Suppressor macrophage treated with lipopolysaccharide for 1 hour (primary cell): Measurements from ENCODE around the gene IFI27L1.
A peak's percentile ranks its signal among the peaks of the same experiment; 100 is the strongest.

Experiments
- DNase-seq, 3 donors: peaks; one replicate each; pipeline ENCODE4 v3.0.0-alpha.2; 2020 to 2022

IFI27L1 gene

DNA sequence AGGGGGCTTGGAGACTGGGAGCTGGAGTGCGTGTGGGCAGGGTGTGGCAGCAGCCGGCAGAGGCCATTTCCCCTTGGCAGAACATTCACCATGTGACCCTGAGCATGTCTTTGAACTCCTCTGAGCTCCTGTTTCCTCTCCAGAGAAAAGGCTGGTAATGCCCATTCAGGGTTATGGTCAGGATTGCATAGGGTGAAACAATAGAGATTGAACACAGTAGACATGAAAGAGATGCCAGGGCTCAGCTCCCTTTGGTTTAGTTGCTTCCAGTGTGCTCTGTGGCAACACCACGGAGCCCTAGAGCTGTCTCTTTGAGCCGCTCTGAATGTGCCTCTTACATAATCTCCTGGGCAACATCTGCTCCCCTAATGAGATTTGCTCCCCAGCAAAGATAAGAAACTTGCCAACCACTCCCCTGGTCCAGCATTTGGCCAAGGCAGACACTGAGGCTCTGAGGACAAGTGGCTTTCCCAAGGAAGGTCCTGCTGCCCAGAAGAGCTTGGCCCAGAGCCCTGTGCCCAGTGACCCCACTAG lies 34.0 kb downstream of the IFI27L1 start:
- DNase-seq: peak; percentile 18 to 26 (median 21)

DNA sequence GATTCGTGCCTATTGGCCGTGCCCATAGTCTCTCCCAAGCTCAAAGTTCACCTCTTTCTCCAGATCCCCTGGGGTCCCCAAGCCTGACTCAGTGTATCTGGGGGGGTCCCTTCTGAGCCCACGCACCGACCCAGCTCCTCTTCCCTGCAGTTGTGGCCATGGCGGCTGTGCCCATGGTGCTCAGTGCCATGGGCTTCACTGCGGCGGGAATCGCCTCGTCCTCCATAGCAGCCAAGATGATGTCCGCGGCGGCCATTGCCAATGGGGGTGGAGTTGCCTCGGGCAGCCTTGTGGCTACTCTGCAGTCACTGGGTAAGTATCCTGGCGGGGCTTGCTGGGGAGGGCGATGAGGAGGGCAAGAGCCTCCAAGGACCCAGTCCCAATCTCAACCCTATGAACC lies 34.5 kb downstream of the IFI27L1 start:
- no peak for DNase-seq

DNA sequence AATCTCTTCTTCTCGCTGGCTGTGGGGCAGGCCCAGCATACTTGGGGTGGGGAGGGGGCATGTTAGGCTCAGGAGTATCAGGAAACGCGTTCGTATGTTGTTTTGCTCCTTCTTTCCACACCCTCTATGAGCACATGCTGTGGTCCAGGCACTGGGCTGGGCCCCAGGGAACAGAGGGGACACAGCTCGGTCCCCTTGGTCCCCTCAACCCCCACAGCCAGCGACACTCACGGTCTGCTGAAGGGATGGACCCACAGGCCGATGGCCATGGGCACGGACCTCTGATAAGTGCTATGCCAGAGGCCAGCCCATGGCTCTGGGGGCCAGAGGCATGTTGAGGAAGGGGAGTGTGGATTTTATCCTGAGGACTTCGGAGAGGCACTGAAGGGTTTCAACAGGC lies 35.6 kb downstream of the IFI27L1 start:
- DNase-seq: no peak

DNA sequence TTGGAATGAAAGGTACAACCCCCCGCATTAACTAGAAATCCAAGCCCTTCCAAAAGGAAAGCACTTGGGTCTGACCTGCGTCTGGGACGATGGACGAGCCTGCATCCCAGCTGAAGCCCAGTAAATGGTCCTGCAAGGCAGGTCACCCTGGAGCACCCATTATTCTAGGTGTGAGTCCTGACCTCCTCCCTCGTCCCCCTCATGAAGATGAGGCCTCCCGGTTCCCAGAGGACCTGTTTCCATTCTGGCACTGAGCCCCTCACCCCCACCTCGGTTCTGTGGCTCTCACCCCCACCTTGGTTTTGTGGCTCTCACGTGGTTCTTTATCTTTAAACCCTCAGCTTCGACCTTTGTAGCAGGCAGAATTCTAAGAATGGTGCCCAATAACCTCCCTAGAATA lies 36.7 kb downstream of the IFI27L1 start:
- DNase-seq: no peak

DNA sequence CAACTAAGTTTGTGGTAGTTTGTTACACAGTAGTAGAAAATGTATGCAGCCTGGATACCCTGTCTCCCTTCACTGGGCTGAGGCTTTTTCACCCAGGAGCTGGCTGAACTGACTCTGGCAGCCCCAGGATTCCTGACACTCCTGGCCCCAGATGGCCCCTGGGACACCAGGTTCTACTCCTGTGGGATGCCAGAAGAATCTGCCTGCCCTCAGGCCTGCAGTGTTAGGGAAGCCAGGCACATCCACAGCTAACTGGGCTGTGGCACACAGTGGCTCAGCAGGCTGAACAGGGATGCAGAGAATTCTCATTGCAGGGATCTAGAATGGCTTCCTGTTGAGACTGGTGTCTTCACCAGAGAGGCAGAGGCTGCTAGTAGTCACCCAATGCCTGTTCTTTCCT lies 38.0 kb downstream of the IFI27L1 start:
- no peak for DNase-seq

DNA sequence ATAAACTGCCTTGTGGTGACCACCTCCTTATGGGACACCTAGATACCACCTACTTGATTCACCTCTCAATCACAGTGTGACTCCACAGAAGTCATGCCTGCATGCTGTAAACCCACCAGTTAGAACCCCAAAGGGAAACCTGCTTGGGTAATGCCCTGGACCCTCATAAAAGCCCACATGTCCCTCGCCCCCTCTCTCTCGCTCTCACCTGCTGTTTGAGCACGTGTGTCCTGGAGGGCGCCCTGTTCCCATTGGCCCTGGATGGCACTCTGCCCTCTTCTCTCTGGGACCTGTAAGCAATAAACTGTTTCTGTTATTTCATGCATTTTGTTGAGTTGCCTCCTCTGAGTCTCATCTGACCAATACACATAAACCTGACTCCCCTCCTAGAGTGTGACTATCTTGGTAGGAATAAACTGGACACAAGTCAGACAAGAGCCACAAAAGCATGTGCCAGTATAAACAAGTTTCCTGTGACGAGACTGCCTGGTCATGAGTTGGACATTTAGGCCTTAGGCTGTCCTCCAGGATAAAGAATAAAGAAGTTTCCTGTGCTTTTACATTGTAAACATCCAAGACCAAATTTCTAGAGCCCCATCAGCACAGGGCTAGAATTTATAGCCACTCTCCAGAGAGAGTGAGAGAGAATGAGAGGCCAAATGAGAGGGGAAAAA lies 39.7 kb downstream of the IFI27L1 start:
- DNase-seq: no peak

DNA sequence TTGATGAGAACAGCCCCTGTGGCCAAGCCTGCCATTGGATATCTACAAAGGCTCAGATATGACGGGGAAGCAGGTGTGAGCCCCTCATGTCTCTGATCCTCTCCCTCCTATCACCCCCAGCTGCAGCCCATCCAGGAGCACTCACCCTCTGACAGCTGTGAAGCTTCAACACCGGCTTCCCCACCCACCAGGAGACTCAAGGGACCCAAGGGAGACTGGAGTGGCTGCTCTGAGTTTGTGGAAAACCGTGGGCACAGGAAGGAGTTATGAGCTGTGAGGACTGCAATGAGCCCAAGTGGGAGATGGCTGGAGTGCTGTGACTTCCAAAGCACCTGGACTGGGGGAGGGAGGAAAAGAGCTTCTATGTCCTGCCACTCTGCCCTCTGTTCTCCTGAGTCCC lies 40.4 kb downstream of the IFI27L1 start:
- no peak for DNase-seq

DNA sequence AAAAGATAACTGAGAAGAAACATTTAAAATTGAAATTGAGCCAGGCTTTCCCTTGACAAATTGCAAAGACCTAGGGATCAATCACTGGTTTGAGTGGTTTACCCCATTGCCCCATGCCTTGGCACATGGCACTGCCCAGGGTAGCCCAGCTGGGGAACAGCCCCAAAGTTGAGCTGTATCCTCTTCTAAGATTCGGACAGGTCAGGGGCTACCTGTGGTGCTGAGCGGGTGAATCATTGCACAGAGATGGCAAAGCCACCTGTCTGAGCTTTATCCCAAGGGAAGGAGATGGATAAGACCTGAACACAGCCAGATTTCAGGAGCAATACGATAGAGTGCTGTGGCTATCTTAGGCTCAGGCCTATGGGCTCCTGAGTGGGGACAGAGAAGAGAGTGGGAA lies 41.3 kb downstream of the IFI27L1 start:
- DNase-seq: no peak

DNA sequence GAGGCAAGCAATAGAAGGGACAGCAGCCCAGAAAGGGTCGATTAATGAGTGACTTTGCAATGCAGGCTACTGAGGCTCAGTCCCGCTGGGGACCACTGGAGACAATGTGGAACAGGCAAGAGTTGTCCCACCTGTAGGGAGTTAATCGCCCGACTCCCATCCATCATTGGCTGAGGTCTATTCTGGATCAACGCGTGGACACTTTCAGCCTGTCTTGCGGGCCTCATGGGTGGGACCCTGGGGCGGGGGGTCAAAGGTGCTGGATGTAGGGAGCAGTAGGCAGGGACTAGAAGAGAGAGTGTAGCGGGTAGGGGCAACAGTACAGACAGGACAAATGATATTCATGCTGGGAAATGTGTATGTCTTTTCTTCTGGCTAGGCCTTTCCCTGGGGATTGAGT lies 42.2 kb downstream of the IFI27L1 start:
- DNase-seq: no peak

DNA sequence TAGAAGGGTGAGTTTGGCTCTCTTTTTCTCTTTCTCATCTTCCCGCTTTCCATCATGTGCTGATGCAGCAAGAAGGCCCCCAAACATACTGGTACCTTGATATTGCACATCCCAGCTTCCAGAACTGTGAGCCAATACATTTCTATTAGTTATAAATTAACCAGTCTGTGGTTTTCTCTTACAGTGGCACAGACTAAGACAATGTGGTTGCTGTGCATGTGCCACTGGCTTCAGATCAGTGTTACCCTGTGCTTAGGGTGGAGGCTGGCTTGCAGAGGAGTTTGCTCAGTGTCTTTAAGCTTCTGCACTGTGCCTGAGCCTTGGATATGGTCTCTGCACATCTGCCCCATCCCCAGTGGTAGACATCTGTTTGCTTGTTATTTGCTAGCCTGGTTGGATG lies 42.8 kb downstream of the IFI27L1 start:
- DNase-seq: no peak

DNA sequence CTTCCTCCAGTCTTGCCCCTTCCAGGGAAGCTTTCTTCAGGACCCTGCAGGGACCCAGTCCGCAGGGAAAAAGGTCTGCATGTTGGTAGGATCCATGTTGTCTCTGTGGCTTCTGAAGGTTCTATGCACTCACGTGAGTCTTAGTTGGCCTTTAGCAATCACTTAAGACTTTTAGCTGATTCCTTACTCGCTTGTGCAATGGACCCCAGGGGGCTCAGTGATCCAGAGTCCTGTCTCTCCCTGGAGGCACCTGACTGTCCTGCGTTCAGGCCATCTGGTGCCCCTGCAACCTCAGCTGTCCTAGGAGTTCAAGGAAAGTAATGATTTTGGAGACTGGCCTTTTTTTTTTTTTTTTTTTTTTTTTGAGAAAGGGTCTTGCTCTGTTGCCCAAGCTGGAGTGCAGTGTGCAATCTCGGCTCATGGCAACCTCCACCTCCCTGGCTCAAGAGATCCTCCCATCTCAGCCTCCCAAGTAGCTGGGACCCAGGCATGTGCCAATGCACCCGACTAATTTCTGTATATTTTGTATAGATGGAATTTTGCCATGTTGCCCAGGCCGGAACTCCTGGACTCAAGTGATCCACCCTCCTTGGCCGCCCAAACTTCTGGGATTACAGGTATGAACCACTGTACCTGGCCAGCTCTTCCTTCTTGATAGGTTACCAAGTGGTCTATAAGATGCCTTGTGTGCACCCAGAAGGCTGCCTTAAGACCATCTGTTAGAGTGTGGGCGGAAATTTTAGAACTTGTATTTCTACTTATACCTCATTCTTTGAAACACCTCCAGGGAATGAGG lies 43.7 kb downstream of the IFI27L1 start:
- DNase-seq: no peak

DNA sequence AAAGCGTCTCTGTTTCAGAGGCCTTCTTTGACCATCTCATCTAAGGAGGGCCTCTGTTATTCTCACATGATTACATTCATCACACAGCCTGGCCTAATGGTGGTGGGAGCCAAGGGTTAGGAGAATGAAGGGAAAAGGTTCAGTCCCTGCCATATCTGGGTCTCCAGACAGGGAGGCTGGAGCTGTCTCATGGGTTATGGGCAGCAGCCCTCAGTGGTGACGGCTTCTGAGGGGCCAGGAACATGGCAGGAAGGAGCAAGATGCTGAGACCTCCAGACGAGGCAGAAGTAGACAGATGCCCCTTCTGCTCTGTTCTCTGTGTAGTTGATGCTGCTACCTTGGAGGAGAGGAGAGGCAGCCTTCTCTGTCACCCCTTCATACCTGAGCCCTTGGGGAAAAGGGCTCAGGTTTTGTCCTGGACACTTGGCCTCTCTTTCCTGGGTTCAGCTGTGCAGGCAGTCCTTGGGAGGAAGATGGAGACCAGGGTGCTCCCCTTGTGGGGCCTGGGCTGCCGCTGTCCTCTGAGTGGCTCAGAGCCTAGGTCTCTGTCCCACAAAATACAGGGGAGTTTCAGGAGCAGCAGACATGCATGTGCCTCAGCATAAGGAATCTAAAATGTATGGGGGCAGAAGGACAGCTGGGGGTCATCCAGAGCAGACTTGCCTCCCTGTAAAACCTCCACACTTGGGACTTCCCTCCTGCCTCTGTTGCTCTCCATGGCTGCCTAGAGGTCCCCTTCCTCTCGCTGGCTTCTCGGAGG lies 44.7 kb downstream of the IFI27L1 start:
- DNase-seq: no peak

DNA sequence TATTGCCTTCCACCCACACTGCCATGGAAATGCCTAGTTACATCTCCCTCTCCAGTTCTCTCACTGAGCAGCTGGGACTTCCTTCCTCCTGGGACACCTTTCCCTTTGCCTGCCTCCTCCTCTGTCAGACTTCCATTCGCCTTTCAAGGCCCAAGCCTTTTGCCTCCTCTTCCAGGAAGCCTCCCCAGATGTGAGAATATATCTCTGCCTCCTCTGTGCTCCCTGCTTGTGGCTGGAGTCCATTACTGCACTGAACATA lies 45.2 kb downstream of the IFI27L1 start:
- no peak for DNase-seq

DNA sequence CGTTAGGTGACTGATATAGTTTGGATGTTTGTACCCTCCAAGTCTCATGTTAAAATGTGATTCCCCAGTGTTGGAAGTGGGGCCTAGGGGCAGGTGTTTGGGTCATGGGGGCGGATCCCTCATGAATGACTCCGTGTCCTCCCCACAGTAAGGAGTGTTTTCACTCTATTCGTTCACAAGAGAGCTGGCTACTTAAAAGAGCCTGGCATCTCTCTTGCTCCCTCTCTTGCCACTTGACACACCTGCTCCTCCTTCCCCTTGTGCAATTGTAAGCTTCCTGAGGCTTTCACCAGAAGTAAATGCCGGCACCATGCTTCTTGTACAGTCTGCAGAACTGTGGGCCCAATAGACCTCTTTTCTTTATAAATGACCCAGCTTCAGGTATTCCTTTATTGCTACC lies 45.7 kb downstream of the IFI27L1 start:
- no peak for DNase-seq

DNA sequence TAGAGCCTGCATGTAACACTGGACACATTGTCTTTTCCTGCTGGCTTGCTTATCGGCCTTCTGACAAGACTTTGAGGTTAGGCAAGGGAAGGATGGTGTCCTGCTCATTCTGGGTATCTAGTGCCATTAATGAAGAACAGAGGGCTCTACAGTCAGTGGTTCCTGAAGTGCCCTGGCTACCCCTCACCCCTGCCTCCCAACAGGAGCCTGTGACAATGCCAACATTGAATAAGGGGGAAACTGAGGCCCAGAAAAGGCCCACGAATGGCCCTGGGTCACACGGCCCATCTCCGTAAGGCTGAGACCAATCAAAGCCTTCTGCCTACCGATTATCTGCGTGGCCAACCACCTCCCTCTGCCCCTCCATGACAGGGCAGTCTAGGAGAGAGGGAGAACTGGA lies 46.2 kb downstream of the IFI27L1 start:
- no peak for DNase-seq

DNA sequence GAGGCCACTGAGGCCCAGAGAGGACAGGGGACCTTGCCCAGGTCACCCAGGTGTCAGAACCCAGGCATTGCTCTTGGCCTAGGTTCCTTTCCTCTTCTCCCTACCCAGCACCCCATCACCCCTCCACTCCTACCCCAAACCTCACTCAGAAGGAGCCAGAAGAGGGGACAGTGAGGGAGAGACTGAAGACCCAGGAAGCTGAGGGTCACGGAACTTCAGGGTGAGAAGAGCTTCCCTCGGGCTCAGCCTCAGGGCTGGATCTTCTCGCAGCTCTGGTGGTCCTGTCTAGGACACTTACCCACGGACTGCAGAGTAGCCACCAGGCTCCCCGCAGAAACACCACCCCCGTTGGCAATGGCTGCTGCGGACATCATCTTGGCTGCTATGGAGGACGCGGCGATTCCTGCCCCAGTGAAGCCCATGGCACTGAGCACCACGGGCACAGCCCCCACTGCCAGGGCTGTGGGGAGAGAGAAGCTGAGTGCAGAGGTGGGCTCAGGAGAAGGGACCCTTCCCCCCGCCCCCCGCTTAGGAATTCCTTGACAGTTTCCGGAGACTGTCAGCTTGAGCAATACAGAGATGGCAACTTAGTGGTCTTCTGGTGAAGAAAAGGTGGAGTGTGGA lies 47.2 kb downstream of the IFI27L1 start:
- DNase-seq: no peak

DNA sequence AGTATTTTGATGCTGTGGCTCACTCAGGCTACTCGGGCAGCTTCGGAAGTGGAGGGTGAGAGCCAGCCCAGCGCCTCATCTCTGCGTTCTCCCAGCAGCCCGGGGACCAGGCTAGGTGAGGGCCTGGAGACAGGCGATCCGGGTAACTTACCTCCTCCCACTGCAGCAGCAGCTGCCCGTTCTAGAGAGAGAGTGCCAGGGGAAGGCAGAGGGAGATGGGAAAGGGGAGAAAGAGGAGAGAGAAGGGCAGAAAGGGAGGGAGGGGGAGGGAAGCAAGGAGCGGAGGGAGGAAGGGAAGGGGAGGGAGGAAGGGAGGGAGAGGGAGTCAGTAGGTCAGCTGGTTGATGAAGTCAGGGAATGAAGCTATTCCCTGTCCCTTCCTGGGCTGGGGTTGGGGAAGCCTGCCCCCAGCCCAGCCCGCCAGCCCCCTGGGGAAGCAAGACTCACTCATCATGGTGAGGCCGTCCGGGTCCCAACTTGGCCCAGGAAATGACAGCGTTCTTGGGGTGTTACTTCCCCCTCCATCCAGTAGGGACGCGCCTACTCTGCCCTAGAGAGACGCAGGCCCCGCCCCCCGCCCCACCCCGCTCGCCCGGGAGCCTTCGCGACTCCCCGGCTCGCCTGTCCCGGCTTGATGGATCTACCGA lies 48.1 kb downstream of the IFI27L1 start, which contains the start of gene IFI27L2:
Gene IFI27L2 (minus strand): TSS at position 494 of the 647 bp plus-strand sequence. CDS start 40 bp downstream, at position 454.
- DNase-seq: peak; percentile 83 to 93 (median 88)

DNA sequence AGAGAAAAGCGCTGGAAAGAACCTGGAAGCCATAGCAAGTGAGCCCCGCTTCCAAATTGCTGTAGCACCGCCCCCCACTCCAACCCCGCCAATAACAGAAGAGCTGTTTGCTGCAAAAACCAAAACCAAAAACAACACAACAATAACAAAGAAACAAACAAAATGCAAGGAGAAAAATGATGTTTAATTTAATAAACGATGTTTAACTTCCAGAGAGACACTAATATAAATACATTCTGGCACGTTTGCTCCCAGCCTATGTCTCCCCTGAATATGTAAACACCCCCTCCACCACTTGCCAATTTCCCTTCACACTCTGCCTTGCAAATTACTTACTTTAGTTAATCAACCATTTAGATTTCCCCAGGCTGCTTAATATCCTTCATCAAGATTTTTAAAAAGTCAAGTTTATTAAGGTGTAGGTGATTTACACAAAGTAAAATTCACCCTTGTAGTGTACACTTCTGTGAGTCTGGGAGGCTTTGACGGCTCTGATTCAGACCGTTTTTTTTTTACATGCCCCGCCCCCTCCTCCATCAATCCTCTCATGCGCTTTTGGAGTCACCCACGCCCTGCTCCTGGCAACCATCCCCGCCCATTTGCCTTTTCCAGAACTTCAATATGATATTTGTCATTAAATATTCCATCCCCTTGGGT lies 48.8 kb downstream of the IFI27L1 start:
- DNase-seq: peak; percentile 76 to 84 (median 83)

DNA sequence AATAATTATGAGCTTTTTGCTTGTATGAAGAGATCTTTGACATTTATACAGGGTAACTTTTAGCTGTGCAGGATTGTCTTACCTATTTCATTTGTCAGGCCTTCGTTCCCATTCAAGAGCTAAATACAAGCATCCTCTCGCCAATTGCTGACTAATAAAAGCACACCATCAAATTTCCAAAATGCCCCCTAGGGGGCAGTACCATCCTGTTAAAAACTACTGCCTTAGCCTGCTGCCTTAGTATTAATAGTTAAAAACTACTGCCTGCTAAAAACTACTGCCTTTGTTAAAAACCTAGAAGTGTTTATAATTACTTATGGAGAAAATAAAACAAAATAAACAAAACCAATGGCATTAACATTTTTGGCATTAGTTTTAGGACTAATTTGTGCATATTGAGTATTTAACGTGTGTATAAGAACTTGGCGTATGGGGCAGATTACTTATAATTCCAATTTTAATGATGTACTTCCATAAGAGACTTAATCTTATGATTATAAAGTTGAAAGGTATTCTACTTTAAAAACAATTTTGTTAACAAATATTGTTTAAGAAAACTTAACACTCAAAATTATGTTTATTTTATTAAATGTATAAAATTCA lies 51.3 kb downstream of the IFI27L1 start:
- DNase-seq: peak; percentile 79 to 87 (median 81)

DNA sequence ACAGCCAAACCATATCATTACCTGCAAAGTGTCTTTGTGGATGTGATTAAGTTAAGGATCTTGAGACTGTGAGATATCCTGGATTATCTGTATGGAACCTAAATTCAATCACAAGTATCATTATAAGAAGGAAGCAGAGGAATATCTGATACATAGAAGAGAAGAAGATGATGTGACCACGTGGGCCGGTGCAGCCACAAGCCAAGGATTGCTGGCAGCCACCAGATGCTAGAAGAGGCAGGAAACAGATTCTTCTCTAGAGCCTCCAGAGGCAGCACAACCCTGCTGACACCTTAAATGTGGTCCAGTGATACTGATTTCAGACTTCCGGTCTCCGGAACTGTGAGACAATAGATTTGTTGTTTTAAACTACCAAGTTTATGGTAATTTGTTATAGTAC lies 54.4 kb downstream of the IFI27L1 start:
- DNase-seq: no peak

DNA sequence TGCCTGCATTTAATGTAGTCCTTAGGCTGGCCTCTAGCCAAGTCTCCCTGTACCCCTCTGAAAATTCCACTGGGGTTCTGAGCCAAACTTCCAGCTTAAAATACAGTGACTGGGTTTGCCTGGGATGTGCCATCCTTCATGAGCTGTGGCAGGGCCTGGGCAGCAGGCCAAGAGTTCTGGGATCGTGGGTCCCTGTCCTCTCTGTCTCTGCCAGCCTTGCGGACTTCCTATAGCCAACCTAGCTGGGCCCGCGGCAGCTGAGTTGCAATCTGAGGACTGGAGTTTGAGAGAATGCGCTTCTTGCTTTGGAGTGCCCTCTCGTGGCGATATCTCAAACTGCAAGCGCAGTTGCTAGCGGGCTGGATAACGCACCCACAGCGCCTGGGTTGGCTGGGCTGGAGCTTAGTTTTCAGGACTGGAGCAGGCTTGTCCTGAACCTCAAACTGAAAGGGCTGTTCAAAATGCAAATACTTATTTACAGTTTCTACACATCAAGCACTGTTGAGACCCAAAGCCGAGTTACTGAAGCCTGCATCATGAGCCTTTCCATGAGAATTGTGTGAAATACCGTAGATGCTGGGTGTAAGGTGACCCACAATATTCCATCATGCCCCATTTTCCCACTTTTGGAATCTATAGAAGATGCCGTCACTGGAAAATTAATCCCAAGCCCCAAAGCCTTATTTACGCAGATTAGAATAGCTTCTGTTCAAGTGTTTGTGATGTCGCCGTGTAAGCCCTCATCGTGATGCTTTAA lies 55.6 kb downstream of the IFI27L1 start:
- DNase-seq: peak; percentile 89 to 92 (median 91)
